Prostate gland (tissue), 2 donors: Measurements from ENCODE around the gene MET.

Experiments
- POLR2A ChIP-seq: fragments of 450-650 bp; IDR thresholded peaks from one replicate; pipeline ENCODE4 v1.6.1; 2016; ENCODE audit warnings: antibody characterized with exemption, mild to moderate bottlenecking
- TF ChIP-seq, protein P1 (sequence below), 4 experiments: fragments of 200-600 bp in 2 of 4; fragments of 450-650 bp in 2 of 4; sonication (generic) in 2 of 4; IDR thresholded peaks; 1 replicate in 3 of 4; 2 replicates in 1 of 4; pipeline ENCODE4 v1.5.1; 2016 to 2019; ENCODE audit warnings: antibody characterized with exemption in 4 of 4, mild to moderate bottlenecking in 2 of 4, moderate library complexity in 2 of 4

- TF ChIP-seq, protein P1, sequence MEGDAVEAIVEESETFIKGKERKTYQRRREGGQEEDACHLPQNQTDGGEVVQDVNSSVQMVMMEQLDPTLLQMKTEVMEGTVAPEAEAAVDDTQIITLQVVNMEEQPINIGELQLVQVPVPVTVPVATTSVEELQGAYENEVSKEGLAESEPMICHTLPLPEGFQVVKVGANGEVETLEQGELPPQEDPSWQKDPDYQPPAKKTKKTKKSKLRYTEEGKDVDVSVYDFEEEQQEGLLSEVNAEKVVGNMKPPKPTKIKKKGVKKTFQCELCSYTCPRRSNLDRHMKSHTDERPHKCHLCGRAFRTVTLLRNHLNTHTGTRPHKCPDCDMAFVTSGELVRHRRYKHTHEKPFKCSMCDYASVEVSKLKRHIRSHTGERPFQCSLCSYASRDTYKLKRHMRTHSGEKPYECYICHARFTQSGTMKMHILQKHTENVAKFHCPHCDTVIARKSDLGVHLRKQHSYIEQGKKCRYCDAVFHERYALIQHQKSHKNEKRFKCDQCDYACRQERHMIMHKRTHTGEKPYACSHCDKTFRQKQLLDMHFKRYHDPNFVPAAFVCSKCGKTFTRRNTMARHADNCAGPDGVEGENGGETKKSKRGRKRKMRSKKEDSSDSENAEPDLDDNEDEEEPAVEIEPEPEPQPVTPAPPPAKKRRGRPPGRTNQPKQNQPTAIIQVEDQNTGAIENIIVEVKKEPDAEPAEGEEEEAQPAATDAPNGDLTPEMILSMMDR (IDR thresholded peaks at IDR 0.05) = no peak
- no peak for TF ChIP-seq POLR2A
Measured at GRCh38 chr7:116836048-116836447, 164.1 kb downstream of the MET start.
